ENCODE data around the gene SEPTIN1. TPM values are rescaled to one million over a fixed set of nuclear protein-coding genes. Genes with fewer than 3 reads are reported as not detected.

Gene SEPTIN1
- total and polyA plus RNA-seq, 2 of the 13 experiments (the other 11 are each of a cell fraction or from before 2014, with no cell fraction given), result 0.18 to 0.67 TPM

GRCh38 chr16:30371248-30371816 is 11.0 kb downstream of the SEPTIN1 start (continued):
- no peak for TF ChIP-seq CEBPZ (IDR thresholded peaks at IDR 0.05; ENCODE audit: low read length)
- no peak for TF ChIP-seq GMEB1 (CRISPR knock-in tag; IDR thresholded peaks at IDR 0.05; ENCODE audit: borderline replicate concordance)
- 0 out of 2 replicates have a peak, but pooled peaks have one; percentile 24 for TF ChIP-seq ZSCAN31 (CRISPR knock-in tag; IDR thresholded peaks at IDR 0.05; ENCODE audit: low read depth)
- TF ChIP-seq NCOA1 (CRISPR knock-in tag; IDR thresholded peaks at IDR 0.05), result no peak
- no peak for TF ChIP-seq SAFB2 (CRISPR knock-in tag; IDR thresholded peaks at IDR 0.05; ENCODE audit: borderline replicate concordance, low read depth)
- TF ChIP-seq ZNF546 (CRISPR knock-in tag; conservative IDR thresholded peaks at IDR 0.05), result 0 out of 2 replicates have a peak, but pooled peaks have one; percentile 38
- no peak for TF ChIP-seq MED8 (CRISPR knock-in tag; IDR thresholded peaks at IDR 0.05; ENCODE audit: insufficient replicate concordance)
- TF ChIP-seq ERF (CRISPR knock-in tag; IDR thresholded peaks at IDR 0.05), result 0 out of 2 replicates have a peak, but pooled peaks have one; percentile 4
- no peak for TF ChIP-seq DR1 (CRISPR knock-in tag; IDR thresholded peaks at IDR 0.05)
- no peak for TF ChIP-seq AHDC1 (CRISPR knock-in tag; IDR thresholded peaks at IDR 0.05; ENCODE audit: borderline replicate concordance)
- TF ChIP-seq ZNF776 (CRISPR knock-in tag; IDR thresholded peaks at IDR 0.05), result no peak
- TF ChIP-seq WIZ (CRISPR knock-in tag; IDR thresholded peaks at IDR 0.05), result 0 out of 2 replicates have a peak, but pooled peaks have one; percentile 51
